Measurements from ENCODE around the gene YWHAE.

GRCh38 chr17:1367351-1367745 is 32.7 kb downstream of the YWHAE start:
- TF ChIP-seq POLR2A (IDR thresholded peaks at IDR 0.05): no peak
- TF ChIP-seq CTCF (IDR thresholded peaks at IDR 0.05): no peak
